ENCODE measurements around the gene PFKL. TPM values are rescaled to one million over a fixed set of nuclear protein-coding genes. Genes with fewer than 3 reads are reported as not detected.

Gene PFKL
- total and polyA plus RNA-seq, 2 of the 8 experiments (the other 6 are each of a cell fraction or from before 2014, with no cell fraction given) = 80.2 to 82.3 TPM

DNA sequence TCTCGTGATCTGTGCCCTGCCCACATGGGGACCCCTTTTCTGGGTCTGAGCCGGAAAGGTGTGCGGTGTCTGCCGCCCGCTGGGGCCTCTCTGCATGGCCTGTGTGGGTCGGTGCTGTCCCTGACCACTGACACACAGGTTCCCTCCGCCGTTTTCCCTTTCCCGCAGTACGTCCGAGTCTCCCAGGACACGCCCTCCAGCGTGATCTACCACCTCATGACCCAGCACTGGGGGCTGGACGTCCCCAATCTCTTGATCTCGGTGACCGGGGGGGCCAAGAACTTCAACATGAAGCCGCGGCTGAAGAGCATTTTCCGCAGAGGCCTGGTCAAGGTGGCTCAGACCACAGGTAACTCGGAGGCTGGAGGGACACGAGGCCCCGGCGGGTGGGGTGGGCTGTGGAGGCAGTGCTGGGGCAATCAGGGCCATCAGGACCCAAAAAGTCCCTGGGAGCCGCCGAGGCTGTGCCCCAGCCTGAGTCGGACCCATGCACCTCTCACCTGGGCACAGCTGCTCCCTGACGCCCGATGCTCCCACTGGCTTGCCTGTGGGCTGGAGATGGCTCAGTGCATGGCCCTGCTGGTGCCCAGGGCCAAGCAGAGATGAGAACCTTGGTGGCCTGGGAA, 66.8 kb downstream of the PFKL start:
- Histone ChIP-seq H2BK5ac (ENCODE audit: low read depth, low read length) (no peak overlapping the region), H3K36me3 (ENCODE audit: control insufficient read depth in 2 of 4, insufficient read depth in 4 of 4, low read length in 3 of 4) (no peaks in the 10 kb centered on the region), H2AFZ (ENCODE audit: low read length) (no peak overlapping the region), H2BK20ac (ENCODE audit: low read length) (no peak overlapping the region), H3K56ac (replicated peaks; ENCODE audit: insufficient read length, low read depth, low read length) (no peak overlapping the region), H3K9ac (replicated peaks in 1 of 4; ENCODE audit: extremely low read depth in 1 of 4, low read depth in 3 of 4, low read length in 3 of 4) (no peak overlapping the region), H3K14ac (ENCODE audit: insufficient read length) (no peak overlapping the region), H3K27ac (ENCODE audit: low read depth, low read length) (no peak overlapping the region), H3K18ac (ENCODE audit: extremely low read depth, low read length) (no peak overlapping the region), H3K4ac (replicated peaks; ENCODE audit: insufficient read length, low read depth, low read length) (no peak overlapping the region), H4K5ac (ENCODE audit: insufficient read length, low read depth, low read length) (no peak overlapping the region), H3K27me3 (replicated peaks in 1 of 4; ENCODE audit: control insufficient read depth in 3 of 4, extremely low read depth in 1 of 4, insufficient read depth in 3 of 4, low read length in 3 of 4) (peaks cover 0 to 20% (median 15%) of the 10 kb centered on the region in 4 experiments; a peak in 6 of 7 replicates), H3K79me2 (ENCODE audit: control insufficient read depth in 1 of 2, insufficient read depth in 2 of 2, low read length in 2 of 2) (no peaks in the 10 kb centered on the region), H3K23ac (ENCODE audit: insufficient read length) (no peak overlapping the region), H4K91ac (replicated peaks; ENCODE audit: insufficient read length, low read length) (no peak overlapping the region), H2BK12ac (ENCODE audit: low read depth, low read length) (no peak overlapping the region), H3K9me3 (ENCODE audit: insufficient read depth in 2 of 2, low read depth in 1 of 2, low read length in 1 of 2) (no peaks in the 10 kb centered on the region), H4K20me1 (replicated peaks in 1 of 2; ENCODE audit: control insufficient read depth in 1 of 2, insufficient read depth in 2 of 2, low read length in 2 of 2) (no peaks in the 10 kb centered on the region), H3K4me1 (replicated peaks in 1 of 4; ENCODE audit: control insufficient read depth in 3 of 4, insufficient read depth in 4 of 4, low read length in 3 of 4) (peaks cover 0 to 12% (median 7%) of the 10 kb centered on the region in 4 experiments; a peak in 6 of 7 replicates), H3K4me3 (ENCODE audit: extremely low read depth in 1 of 4, insufficient read depth in 2 of 4, low read depth in 3 of 4, low read length in 4 of 4) (no peak overlapping the region), H3K4me2 (ENCODE audit: insufficient read depth in 1 of 2, low read depth in 2 of 2, low read length in 2 of 2) (no peak overlapping the region), H3K23me2 (ENCODE audit: low read depth, low read length) (peaks cover 3% of the 10 kb centered on the region; the same call in 1 of the 2 replicates), H2BK15ac (ENCODE audit: low read length) (no peak overlapping the region), H3K79me1 (ENCODE audit: low read depth, low read length) (no peaks in the 10 kb centered on the region), H2AK5ac (ENCODE audit: low read depth, low read length) (no peak overlapping the region), H2BK120ac (replicated peaks; ENCODE audit: low read depth, low read length) (no peak overlapping the region), H4K8ac (ENCODE audit: extremely low read depth, insufficient read depth, low read length) (no peak overlapping the region)
- ChIA-PET POLR2A (ENCODE audit: partially characterized antibody) (no interaction called here), CTCF (ENCODE audit: partially characterized antibody) (interaction anchor here (0.8 to 1.3 kb wide), 3 partner anchors 13 to 27 kb away, joined by 3 to 4 read pairs (median 4); partner anchors contain the start of gene CFAP410)
- TF ChIP-seq SIN3A (conservative IDR thresholded peaks at IDR 0.05 in 1 of 2, IDR thresholded peaks at IDR 0.05 in 1 of 2; ENCODE audit: low read depth in 1 of 2, low read length in 2 of 2) (no peak), KDM1A (IDR thresholded peaks at IDR 0.05; ENCODE audit: borderline replicate concordance, low read length) (no peak)
- DNase-seq (ENCODE audit: low read depth in 1 of 2, low spot score in 2 of 2) = no peak
- WGBS, 2 experiments (ENCODE audit: extremely low coverage in 1 of 2, insufficient coverage in 1 of 2, insufficient read length in 1 of 2, insufficient replicate concordance in 2 of 2, low coverage in 1 of 2, low lambda C conversion rate in 2 of 2, missing lambda C conversion rate in 1 of 2) = 79% methylated on average over 22 of the region's 28 CpGs; no CpG with 5 or more reads in 1 of the 2 experiments
- FAIRE-seq = no peak

All from H1 (cell line).